ENCODE measurements around the gene VAV3.

- TF ChIP-seq CTCF (IDR thresholded peaks at IDR 0.05): no peak
- no peak for TF ChIP-seq POLR2A (IDR thresholded peaks at IDR 0.05)
Observed at GRCh38 chr1:107633596-107633995, 331.4 kb downstream of the VAV3 start.

Data from adrenal gland (tissue), 5 donors.